GM13976 (cell line): Measurements from ENCODE around the gene KCNJ11.

Experiments
- DNase-seq: peaks from one replicate; pipeline ENCODE4 v3.0.0; 2012; ENCODE audit warnings: low spot score
- in situ Hi-C: fragments of 300-500 bp; cut with MboI; formaldehyde crosslinking; loops from one replicate; pipeline ENCODE4 v1.12.0; 2022; ENCODE audit warnings: low sequenced_read_pairs, mixed read lengths, inconsistent platforms; ENCODE audit not compliant: unreplicated experiment
- TF ChIP-seq, protein P1 (sequence below): IDR thresholded peaks from 2 replicates; pipeline ENCODE4 v1.5.1; 2012; ENCODE audit warnings: borderline replicate concordance, mild to moderate bottlenecking; ENCODE audit not compliant: insufficient read depth; ENCODE audit errors: extremely low read depth, missing control alignments, control extremely low read depth

Gene KCNJ11

DNA sequence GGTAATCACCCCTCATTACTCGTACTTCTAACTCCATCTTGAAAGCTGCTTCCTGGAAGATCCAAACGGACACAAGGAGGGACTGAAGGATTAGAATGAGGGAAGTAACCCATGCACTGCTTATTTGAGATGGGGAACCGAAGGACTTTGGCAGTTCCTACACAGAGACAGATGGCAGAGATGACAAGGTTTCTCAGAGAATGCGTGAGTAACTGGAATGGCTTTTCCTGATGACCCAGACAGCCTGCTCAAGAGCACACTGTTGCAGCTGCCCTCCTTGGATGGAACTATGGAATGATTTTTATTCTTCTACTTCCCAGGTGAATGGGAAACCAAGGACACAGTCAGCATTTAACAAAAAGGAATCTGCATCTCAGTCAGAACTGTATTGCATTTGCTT lies 7.3 kb downstream of the KCNJ11 start:
- in situ Hi-C loops = no loop called here
- TF ChIP-seq, protein P1, sequence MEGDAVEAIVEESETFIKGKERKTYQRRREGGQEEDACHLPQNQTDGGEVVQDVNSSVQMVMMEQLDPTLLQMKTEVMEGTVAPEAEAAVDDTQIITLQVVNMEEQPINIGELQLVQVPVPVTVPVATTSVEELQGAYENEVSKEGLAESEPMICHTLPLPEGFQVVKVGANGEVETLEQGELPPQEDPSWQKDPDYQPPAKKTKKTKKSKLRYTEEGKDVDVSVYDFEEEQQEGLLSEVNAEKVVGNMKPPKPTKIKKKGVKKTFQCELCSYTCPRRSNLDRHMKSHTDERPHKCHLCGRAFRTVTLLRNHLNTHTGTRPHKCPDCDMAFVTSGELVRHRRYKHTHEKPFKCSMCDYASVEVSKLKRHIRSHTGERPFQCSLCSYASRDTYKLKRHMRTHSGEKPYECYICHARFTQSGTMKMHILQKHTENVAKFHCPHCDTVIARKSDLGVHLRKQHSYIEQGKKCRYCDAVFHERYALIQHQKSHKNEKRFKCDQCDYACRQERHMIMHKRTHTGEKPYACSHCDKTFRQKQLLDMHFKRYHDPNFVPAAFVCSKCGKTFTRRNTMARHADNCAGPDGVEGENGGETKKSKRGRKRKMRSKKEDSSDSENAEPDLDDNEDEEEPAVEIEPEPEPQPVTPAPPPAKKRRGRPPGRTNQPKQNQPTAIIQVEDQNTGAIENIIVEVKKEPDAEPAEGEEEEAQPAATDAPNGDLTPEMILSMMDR = no peak
- no peak for DNase-seq

DNA sequence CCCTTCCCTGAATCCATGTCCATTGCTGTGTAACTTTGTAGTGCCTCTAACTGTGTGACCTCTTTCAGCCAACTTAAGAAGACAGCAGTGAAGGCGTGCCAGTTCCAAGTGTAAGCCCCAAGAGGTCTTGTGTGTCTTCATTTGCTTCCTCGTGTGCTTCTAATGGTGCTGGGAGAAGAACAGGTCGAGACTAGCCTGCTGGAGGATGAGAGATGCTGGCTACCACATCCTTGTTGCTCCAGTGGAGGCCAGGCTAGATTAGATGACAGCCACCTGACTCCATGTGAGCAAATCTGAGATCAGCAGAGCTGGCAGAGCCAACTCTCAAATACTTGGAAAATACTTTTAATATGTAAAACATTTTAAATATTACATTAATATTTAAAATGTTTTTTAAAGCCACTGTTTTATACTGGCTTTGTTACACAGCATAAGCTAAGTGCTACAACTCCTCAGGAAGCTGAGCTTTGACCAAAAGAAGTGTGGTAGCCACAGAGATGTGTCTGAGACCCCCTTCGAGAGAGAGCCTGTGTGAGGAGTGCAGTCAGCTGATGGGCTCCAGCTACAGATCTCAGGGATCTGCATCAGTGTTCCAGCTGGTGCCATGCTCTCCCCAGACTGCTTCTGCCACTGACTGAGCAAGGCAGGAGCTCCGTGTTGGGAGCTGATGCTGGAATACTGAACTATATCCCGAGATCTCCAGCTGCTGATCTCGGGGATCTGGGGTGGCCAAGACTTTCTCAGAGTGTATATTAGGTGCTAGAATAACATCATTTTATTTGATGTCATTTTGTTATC lies 8.9 kb downstream of the KCNJ11 start:
- TF ChIP-seq, protein P1 = no peak
- no peak for DNase-seq
- in situ Hi-C loops = no loop called here

DNA sequence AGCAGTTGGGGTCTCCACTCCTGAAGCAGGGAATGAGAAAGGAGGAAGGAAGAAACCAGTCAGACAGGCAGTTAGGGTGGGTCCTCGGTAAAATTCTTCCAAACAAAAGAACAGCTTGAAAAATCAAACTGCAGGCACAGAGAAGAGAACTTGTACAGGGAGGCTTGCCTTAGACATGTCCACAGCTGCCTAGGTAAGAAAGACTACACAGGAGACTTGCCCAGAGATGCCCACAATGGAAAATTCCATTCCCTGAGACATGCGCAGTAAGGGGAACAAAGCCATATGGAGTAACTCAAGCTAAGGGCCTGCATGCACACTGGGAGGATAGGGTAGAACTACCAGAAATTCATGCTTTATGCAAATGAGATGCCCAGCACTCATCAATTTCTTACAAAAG lies 9.8 kb downstream of the KCNJ11 start:
- TF ChIP-seq, protein P1 = no peak
- no peak for DNase-seq
- in situ Hi-C loops = no loop called here

DNA sequence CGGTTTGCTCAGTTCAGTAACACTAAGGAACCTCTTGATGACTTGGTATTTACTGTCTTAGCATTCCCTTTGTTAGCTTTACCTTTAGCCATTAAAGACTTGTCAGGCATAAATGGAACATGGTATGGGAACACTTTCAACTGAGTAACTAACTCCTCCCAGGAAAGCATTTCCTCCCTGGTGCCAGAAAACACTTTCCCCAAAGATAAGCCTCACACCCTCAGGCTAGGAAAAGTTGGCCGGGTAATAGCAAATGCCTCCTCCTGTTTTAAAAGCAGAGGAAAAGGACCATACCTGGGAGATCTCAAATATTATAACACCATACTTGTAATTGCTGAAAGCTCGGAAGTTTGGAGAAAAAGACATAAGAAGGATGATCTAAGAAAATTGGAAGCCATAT lies 12.0 kb downstream of the KCNJ11 start:
- in situ Hi-C loops = no loop called here
- no peak for DNase-seq
- TF ChIP-seq, protein P1 = no peak

DNA sequence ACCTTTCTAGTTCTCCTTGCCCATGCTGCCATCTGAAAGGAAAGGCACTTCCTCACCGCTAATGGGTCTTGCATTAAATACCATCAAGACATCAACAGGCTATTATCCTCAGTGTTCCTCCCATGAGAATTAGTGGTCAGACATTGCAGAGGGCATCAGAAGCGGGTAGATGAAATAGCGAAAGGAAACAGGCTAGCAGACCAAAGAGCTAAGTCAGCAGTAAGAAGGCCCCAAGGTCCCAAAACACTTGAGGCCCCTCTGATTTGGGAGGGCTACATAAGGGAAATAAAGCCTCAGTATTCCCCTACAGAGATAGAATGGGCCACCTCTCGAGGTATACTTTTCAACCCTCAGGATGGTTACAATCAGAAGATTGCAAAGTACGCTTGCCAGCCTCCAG lies 12.9 kb downstream of the KCNJ11 start:
- in situ Hi-C loops = no loop called here
- DNase-seq = no peak
- TF ChIP-seq, protein P1 = no peak

DNA sequence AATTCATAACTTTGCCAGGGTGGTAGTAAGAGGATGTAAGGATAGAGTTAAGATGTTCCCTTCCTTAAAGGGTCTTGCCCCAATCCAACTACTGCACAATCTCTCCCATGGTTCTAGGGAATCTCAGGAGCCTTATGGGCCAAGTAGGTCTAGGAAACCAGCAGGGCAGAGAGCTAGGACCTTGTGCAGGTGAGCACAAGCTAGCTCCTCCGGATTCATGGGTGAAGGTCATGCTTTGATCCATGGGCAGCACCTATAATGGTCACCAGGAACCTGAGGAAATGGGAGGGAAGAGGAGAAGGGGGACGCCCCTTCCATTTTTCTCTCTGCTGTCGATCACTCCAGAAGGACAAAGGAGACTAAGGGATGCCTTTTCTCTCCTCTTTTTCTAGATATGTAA lies 16.8 kb downstream of the KCNJ11 start:
- TF ChIP-seq, protein P1 = no peak
- DNase-seq = no peak
- in situ Hi-C loops = loop anchor here (25.0 kb wide), 1 partner anchor 134 kb away; no protein-coding TSS in a partner anchor

DNA sequence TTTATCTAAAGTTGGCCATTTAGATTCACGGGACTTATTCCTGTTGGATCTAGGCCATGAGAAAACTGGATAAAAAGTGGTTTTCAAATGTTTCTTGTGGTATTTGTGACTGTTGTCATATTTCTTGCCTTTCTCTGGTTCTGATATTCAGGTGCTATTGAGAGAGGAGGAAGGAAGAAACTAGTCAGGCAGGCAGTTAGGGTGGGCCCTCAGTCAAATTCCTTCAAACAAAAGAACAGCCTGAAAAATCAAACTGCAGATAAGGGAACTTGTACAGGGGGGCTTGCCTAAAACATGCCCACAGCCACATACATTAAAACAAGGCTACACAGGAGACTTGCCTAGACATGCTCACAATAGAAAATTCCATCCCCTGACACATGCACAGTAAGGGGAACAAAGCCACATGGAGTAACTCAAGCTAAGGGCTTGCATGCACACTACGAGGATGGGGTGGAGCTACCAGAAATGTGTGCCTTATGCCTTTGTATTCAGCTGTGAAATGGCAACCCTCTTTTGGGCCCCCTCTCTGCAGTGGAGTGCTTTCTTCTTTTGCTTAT lies 18.7 kb downstream of the KCNJ11 start:
- TF ChIP-seq, protein P1 = no peak
- DNase-seq = no peak
- in situ Hi-C loops = loop anchor here (25.0 kb wide), 1 partner anchor 132 kb away; no protein-coding TSS in a partner anchor
